Measurements from ENCODE around the gene STX2.
"Not testable (repeated sequence)": the region's sequence is repeated elsewhere in the genome, so short reads cannot be mapped to it uniquely, and the experiment has no call there.

Gene STX2

GRCh38 chr12:130877333-130877732, 38.3 kb upstream of the STX2 start:
- no peak overlapping the region for H2AFZ ChIP-seq (ENCODE audit: low read depth)
- H3K27me3 ChIP-seq (ENCODE audit: insufficient read depth, low read depth): no peaks in the 10 kb centered on the region
- peaks cover 26% of the 10 kb centered on the region for H3K79me2 ChIP-seq (ENCODE audit: insufficient read depth, low read depth)
- TF ChIP-seq CTCF (conservative IDR thresholded peaks at IDR 0.05; ENCODE audit: low read depth, low read length): no peak
- H3K36me3 ChIP-seq (ENCODE audit: insufficient read depth): no peaks in the 10 kb centered on the region; the same call in 1 of the 2 replicates
- peaks cover 36% of the 10 kb centered on the region for H3K4me1 ChIP-seq (ENCODE audit: low read depth, poor library complexity, severe bottlenecking)
- H3K9ac ChIP-seq: no peak overlapping the region
- H3K27ac ChIP-seq: no peak overlapping the region
- H4K20me1 ChIP-seq (ENCODE audit: insufficient read depth): no peaks in the 10 kb centered on the region
- H3K4me2 ChIP-seq: no peak overlapping the region
- no peak overlapping the region for H3K4me3 ChIP-seq (IDR thresholded peaks at IDR 0.05; ENCODE audit: insufficient read depth, low read depth, low read length)

- no peak overlapping the region for H2AFZ ChIP-seq (ENCODE audit: low read depth)
- H4K20me1 ChIP-seq (ENCODE audit: insufficient read depth): no peaks in the 10 kb centered on the region
- H3K4me2 ChIP-seq: no peak overlapping the region
- no peaks in the 10 kb centered on the region for H3K27me3 ChIP-seq (ENCODE audit: insufficient read depth, low read depth)
- TF ChIP-seq CTCF (conservative IDR thresholded peaks at IDR 0.05; ENCODE audit: low read depth, low read length): no peak
- H3K4me1 ChIP-seq (ENCODE audit: low read depth, poor library complexity, severe bottlenecking): peaks cover 36% of the 10 kb centered on the region
- peaks cover 26% of the 10 kb centered on the region for H3K79me2 ChIP-seq (ENCODE audit: insufficient read depth, low read depth)
- no peaks in the 10 kb centered on the region; the same call in 1 of the 2 replicates for H3K36me3 ChIP-seq (ENCODE audit: insufficient read depth)
- no peak overlapping the region for H3K9ac ChIP-seq
- no peak overlapping the region for H3K4me3 ChIP-seq (IDR thresholded peaks at IDR 0.05; ENCODE audit: insufficient read depth, low read depth, low read length)
- no peak overlapping the region for H3K27ac ChIP-seq
Measured at GRCh38 chr12:130876758-130877157, 37.7 kb upstream of the STX2 start.

GRCh38 chr12:130876297-130876696, 37.2 kb upstream of the STX2 start:
- H3K4me3 ChIP-seq (IDR thresholded peaks at IDR 0.05; ENCODE audit: insufficient read depth, low read depth, low read length): no peak overlapping the region
- peaks cover 26% of the 10 kb centered on the region for H3K79me2 ChIP-seq (ENCODE audit: insufficient read depth, low read depth)
- H3K27ac ChIP-seq: no peak overlapping the region
- no peak overlapping the region for H2AFZ ChIP-seq (ENCODE audit: low read depth)
- H3K27me3 ChIP-seq (ENCODE audit: insufficient read depth, low read depth): no peaks in the 10 kb centered on the region
- H3K4me2 ChIP-seq: no peak overlapping the region
- H3K4me1 ChIP-seq (ENCODE audit: low read depth, poor library complexity, severe bottlenecking): peaks cover 36% of the 10 kb centered on the region
- no peaks in the 10 kb centered on the region; the same call in 1 of the 2 replicates for H3K36me3 ChIP-seq (ENCODE audit: insufficient read depth)
- no peak overlapping the region for H3K9ac ChIP-seq
- no peaks in the 10 kb centered on the region for H4K20me1 ChIP-seq (ENCODE audit: insufficient read depth)
- TF ChIP-seq CTCF (conservative IDR thresholded peaks at IDR 0.05; ENCODE audit: low read depth, low read length): no peak

GRCh38 chr12:130875708-130876107, 36.7 kb upstream of the STX2 start:
- H3K79me2 ChIP-seq (ENCODE audit: insufficient read depth, low read depth): peaks cover 26% of the 10 kb centered on the region
- H3K27me3 ChIP-seq (ENCODE audit: insufficient read depth, low read depth); H3K4me2 ChIP-seq; H3K27ac ChIP-seq; H3K4me3 ChIP-seq (IDR thresholded peaks at IDR 0.05; ENCODE audit: insufficient read depth, low read depth, low read length); H4K20me1 ChIP-seq (ENCODE audit: insufficient read depth); H3K36me3 ChIP-seq (ENCODE audit: insufficient read depth); H3K9ac ChIP-seq; H2AFZ ChIP-seq (ENCODE audit: low read depth): not testable (repeated sequence)
- H3K4me1 ChIP-seq (ENCODE audit: low read depth, poor library complexity, severe bottlenecking): peaks cover 36% of the 10 kb centered on the region

- no peaks in the 10 kb centered on the region; the same call in 1 of the 2 replicates for H3K36me3 ChIP-seq (ENCODE audit: insufficient read depth)
- H3K4me2 ChIP-seq: no peak overlapping the region
- no peak overlapping the region for H3K27ac ChIP-seq
- no peak for TF ChIP-seq CTCF (conservative IDR thresholded peaks at IDR 0.05; ENCODE audit: low read depth, low read length)
- no peaks in the 10 kb centered on the region for H3K27me3 ChIP-seq (ENCODE audit: insufficient read depth, low read depth)
- no peak overlapping the region for H2AFZ ChIP-seq (ENCODE audit: low read depth)
- peaks cover 36% of the 10 kb centered on the region for H3K4me1 ChIP-seq (ENCODE audit: low read depth, poor library complexity, severe bottlenecking)
- H4K20me1 ChIP-seq (ENCODE audit: insufficient read depth): no peaks in the 10 kb centered on the region
- peaks cover 26% of the 10 kb centered on the region for H3K79me2 ChIP-seq (ENCODE audit: insufficient read depth, low read depth)
- no peak overlapping the region for H3K4me3 ChIP-seq (IDR thresholded peaks at IDR 0.05; ENCODE audit: insufficient read depth, low read depth, low read length)
- no peak overlapping the region for H3K9ac ChIP-seq
Measured at GRCh38 chr12:130875193-130875592, 36.1 kb upstream of the STX2 start.

Data from KMS-11 (cell line).